ENCODE results near the gene SPOCD1.

Gene SPOCD1

GRCh38 chr1:31790140-31790539 is 25.7 kb downstream of the SPOCD1 start:
- H3K4me2 ChIP-seq (ENCODE audit: low read length): no peak overlapping the region
- no peak overlapping the region for H2AK5ac ChIP-seq (ENCODE audit: low read length)
- H3K4ac ChIP-seq (ENCODE audit: low read depth, low read length): no peak overlapping the region
- no peak overlapping the region for H4K12ac ChIP-seq (ENCODE audit: low read depth, low read length)
- H3K14ac ChIP-seq (ENCODE audit: low read length): no peak overlapping the region
- H3K79me1 ChIP-seq (ENCODE audit: low read length): peaks cover 3% of the 10 kb centered on the region
- H4K91ac ChIP-seq (ENCODE audit: low read depth, low read length): no peak overlapping the region
- H3K18ac ChIP-seq (ENCODE audit: low read length): no peak overlapping the region
- no peak overlapping the region for H2BK12ac ChIP-seq (ENCODE audit: low read length)
- peaks cover 2% of the 10 kb centered on the region for H3K79me2 ChIP-seq (ENCODE audit: control insufficient read depth, insufficient read depth, low read length, poor library complexity)
- H3K27ac ChIP-seq (ENCODE audit: low read depth, low read length): no peak overlapping the region
- no peak overlapping the region for H2BK5ac ChIP-seq (ENCODE audit: low read depth, low read length, poor library complexity)
- no peak for DNase-seq
- H3K9ac ChIP-seq (ENCODE audit: low read length): no peak overlapping the region
- no peaks in the 10 kb centered on the region for H3K27me3 ChIP-seq (ENCODE audit: insufficient read depth, low read length)
- no peak overlapping the region for H3K4me3 ChIP-seq (ENCODE audit: low read depth, low read length)
- H2BK120ac ChIP-seq (ENCODE audit: insufficient read depth, low read length, poor library complexity): no peak overlapping the region
- peaks cover 5 to 8% of the 10 kb centered on the region in 2 experiments for H3K4me1 ChIP-seq (ENCODE audit: control insufficient read depth in 1 of 2, insufficient read depth in 2 of 2, low read length in 2 of 2)
- no peak overlapping the region for H2AFZ ChIP-seq (ENCODE audit: insufficient read depth, low read length, poor library complexity)
- H3K23ac ChIP-seq (ENCODE audit: low read length): no peak overlapping the region
- WGBS (ENCODE audit: extremely low coverage, insufficient coverage, insufficient read length): no CpG with 5 or more reads among the region's 3 CpGs
- no peaks in the 10 kb centered on the region for H3K36me3 ChIP-seq (ENCODE audit: control insufficient read depth in 1 of 2, insufficient read depth in 2 of 2, low read length in 2 of 2)
- H3K9me3 ChIP-seq (ENCODE audit: insufficient read depth, low read depth, low read length): peaks cover 2% of the 10 kb centered on the region
- no peak overlapping the region for H4K8ac ChIP-seq (ENCODE audit: low read depth, low read length)

DNA sequence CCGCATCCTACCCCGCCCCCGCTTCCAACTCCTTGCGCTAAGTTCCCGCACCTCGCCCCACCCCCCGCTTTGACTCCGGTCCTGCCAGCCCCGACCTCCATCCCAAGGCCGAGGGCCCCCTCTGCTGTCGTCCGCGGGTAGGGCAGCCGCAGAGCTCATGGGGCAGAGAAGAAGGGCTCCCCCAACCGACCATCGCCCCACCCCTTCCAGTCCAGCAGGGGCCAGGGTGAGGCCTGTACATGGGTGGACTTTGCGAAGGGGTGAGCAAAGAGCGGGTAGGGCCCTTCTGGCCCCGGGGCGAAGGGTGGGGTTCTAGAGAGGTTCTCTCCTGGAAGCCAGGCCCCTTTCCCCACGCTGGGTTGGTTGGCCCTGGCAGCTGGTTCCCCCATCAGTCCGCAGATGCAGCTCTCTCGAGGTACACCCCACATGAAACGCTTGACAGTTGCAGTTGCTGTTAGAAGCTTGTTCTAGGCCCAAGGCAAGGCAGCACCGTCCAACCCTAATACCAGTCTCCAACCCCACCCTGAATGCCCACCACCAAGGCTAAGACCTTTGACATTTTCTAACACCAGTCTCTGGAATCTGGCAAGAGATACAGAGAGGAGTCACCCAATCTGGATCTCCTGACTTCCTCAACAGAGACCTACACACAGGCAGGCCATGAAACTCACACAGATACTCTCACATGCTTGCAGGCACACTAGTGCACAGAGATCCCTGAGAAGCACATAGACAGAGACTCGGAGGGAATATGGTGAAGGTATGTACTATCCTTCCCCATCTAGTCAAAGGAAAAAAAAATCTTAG is 26.4 kb downstream of the SPOCD1 start:
- H2BK12ac ChIP-seq (ENCODE audit: low read length): no peak overlapping the region
- H4K91ac ChIP-seq (ENCODE audit: low read depth, low read length): no peak overlapping the region
- peaks cover 2% of the 10 kb centered on the region for H3K9me3 ChIP-seq (ENCODE audit: insufficient read depth, low read depth, low read length)
- H3K27ac ChIP-seq (ENCODE audit: low read depth, low read length): no peak overlapping the region
- H3K4me2 ChIP-seq (ENCODE audit: low read length): peak overlapping the region; percentile 96
- no peak overlapping the region for H2AK5ac ChIP-seq (ENCODE audit: low read length)
- H4K8ac ChIP-seq (ENCODE audit: low read depth, low read length): no peak overlapping the region
- H3K18ac ChIP-seq (ENCODE audit: low read length): no peak overlapping the region
- no peak overlapping the region for H3K23ac ChIP-seq (ENCODE audit: low read length)
- H3K79me2 ChIP-seq (ENCODE audit: control insufficient read depth, insufficient read depth, low read length, poor library complexity): peaks cover 2% of the 10 kb centered on the region
- H3K14ac ChIP-seq (ENCODE audit: low read length): no peak overlapping the region
- no peak overlapping the region for H3K9ac ChIP-seq (ENCODE audit: low read length)
- peak; percentile 88 to 94 for DNase-seq
- H3K4me1 ChIP-seq (ENCODE audit: control insufficient read depth in 1 of 2, insufficient read depth in 2 of 2, low read length in 2 of 2): peaks cover 5 to 8% of the 10 kb centered on the region in 2 experiments
- no peaks in the 10 kb centered on the region for H3K36me3 ChIP-seq (ENCODE audit: control insufficient read depth in 1 of 2, insufficient read depth in 2 of 2, low read length in 2 of 2)
- WGBS (ENCODE audit: extremely low coverage, insufficient coverage, insufficient read length): no CpG with 5 or more reads among the region's 26 CpGs
- peak overlapping the region; percentile 73 for H3K4me3 ChIP-seq (ENCODE audit: low read depth, low read length)
- H2BK5ac ChIP-seq (ENCODE audit: low read depth, low read length, poor library complexity): no peak overlapping the region
- no peaks in the 10 kb centered on the region for H3K27me3 ChIP-seq (ENCODE audit: insufficient read depth, low read length)
- H4K12ac ChIP-seq (ENCODE audit: low read depth, low read length): no peak overlapping the region
- no peak overlapping the region for H2BK120ac ChIP-seq (ENCODE audit: insufficient read depth, low read length, poor library complexity)
- H3K79me1 ChIP-seq (ENCODE audit: low read length): peaks cover 3% of the 10 kb centered on the region
- H2AFZ ChIP-seq (ENCODE audit: insufficient read depth, low read length, poor library complexity): no peak overlapping the region
- H3K4ac ChIP-seq (ENCODE audit: low read depth, low read length): no peak overlapping the region

GRCh38 chr1:31788825-31789256 is 27.0 kb downstream of the SPOCD1 start:
- WGBS (ENCODE audit: extremely low coverage, insufficient coverage, insufficient read length): no CpG with 5 or more reads among the region's 22 CpGs
- H3K9me3 ChIP-seq (ENCODE audit: insufficient read depth, low read depth, low read length): peaks cover 2% of the 10 kb centered on the region

DNA sequence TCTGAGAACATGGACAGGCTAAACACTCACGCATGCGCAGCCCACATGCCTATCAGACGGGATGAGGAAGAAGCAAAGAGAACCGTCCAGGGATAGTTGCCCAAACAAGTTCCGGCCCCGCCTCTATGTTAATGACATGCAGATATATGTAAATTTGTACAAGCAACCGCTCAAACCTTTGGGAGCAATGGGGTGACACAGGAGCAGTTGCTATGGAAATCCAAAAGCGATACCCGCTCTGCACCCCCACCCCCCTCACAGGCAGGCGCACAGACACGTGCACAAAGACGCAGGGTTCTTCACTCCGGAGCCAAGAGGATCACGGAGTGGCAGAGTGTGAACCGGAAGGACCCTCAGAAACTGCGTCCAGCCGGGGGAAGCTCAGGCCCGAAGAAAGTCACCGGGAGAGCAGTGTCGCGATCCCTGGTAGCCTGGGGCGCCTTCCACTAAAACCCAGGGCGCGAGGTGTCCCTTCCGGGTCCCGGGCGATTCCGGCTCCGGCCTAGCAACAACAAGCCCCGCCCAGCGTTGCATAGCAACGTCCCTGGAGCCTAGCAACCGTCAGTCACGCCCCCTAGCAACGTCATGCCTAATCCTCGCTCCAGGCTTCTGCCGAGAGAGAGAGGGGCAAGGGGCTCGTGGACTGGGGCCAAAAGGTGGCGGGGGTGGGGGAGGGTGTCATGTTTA is 27.5 kb downstream of the SPOCD1 start:
- peak overlapping the region; percentile 70 for H2BK120ac ChIP-seq (ENCODE audit: insufficient read depth, low read length, poor library complexity)
- H3K4me3 ChIP-seq (ENCODE audit: low read depth, low read length): peak overlapping the region; percentile 73
- WGBS (ENCODE audit: extremely low coverage, insufficient coverage, insufficient read length): no CpG with 5 or more reads among the region's 39 CpGs
- peaks cover 2% of the 10 kb centered on the region for H3K79me2 ChIP-seq (ENCODE audit: control insufficient read depth, insufficient read depth, low read length, poor library complexity)
- H4K8ac ChIP-seq (ENCODE audit: low read depth, low read length): peak overlapping the region; percentile 93
- H4K12ac ChIP-seq (ENCODE audit: low read depth, low read length): peak overlapping the region; percentile 88
- H3K4me1 ChIP-seq (ENCODE audit: control insufficient read depth in 1 of 2, insufficient read depth in 2 of 2, low read length in 2 of 2): peaks cover 5 to 8% of the 10 kb centered on the region in 2 experiments
- H3K18ac ChIP-seq (ENCODE audit: low read length): peak overlapping the region; percentile 57
- peak overlapping the region; percentile 91 for H3K14ac ChIP-seq (ENCODE audit: low read length)
- peak overlapping the region; percentile 82 for H2AFZ ChIP-seq (ENCODE audit: insufficient read depth, low read length, poor library complexity)
- peak overlapping the region; percentile 62 for H2BK5ac ChIP-seq (ENCODE audit: low read depth, low read length, poor library complexity)
- H3K4ac ChIP-seq (ENCODE audit: low read depth, low read length): peak overlapping the region; percentile 28
- H3K27ac ChIP-seq (ENCODE audit: low read depth, low read length): peak overlapping the region; percentile 51
- peaks cover 2% of the 10 kb centered on the region for H3K9me3 ChIP-seq (ENCODE audit: insufficient read depth, low read depth, low read length)
- H3K4me2 ChIP-seq (ENCODE audit: low read length): peak overlapping the region; percentile 96
- H3K27me3 ChIP-seq (ENCODE audit: insufficient read depth, low read length): no peaks in the 10 kb centered on the region
- no peak overlapping the region for H3K9ac ChIP-seq (ENCODE audit: low read length)
- peak overlapping the region; percentile 58 for H2BK12ac ChIP-seq (ENCODE audit: low read length)
- H3K23ac ChIP-seq (ENCODE audit: low read length): no peak overlapping the region
- peak; percentile 92 to 98 for DNase-seq
- peaks cover 3% of the 10 kb centered on the region for H3K79me1 ChIP-seq (ENCODE audit: low read length)
- peak overlapping the region; percentile 85 for H4K91ac ChIP-seq (ENCODE audit: low read depth, low read length)
- H2AK5ac ChIP-seq (ENCODE audit: low read length): peak overlapping the region; percentile 44
- no peaks in the 10 kb centered on the region for H3K36me3 ChIP-seq (ENCODE audit: control insufficient read depth in 1 of 2, insufficient read depth in 2 of 2, low read length in 2 of 2)

More at GRCh38 chr1:31788825-31789256, 27.0 kb downstream of the SPOCD1 start:
- Histone ChIP-seq H3K4ac (ENCODE audit: low read depth, low read length) (no peak overlapping the region), H3K27ac (ENCODE audit: low read depth, low read length) (no peak overlapping the region), H3K4me2 (ENCODE audit: low read length) (peak overlapping the region; percentile 96), H3K23ac (ENCODE audit: low read length) (no peak overlapping the region), H3K9ac (ENCODE audit: low read length) (no peak overlapping the region), H3K27me3 (ENCODE audit: insufficient read depth, low read length) (no peaks in the 10 kb centered on the region), H3K79me2 (ENCODE audit: control insufficient read depth, insufficient read depth, low read length, poor library complexity) (peaks cover 2% of the 10 kb centered on the region), H2BK5ac (ENCODE audit: low read depth, low read length, poor library complexity) (no peak overlapping the region), H2AK5ac (ENCODE audit: low read length) (no peak overlapping the region), H3K14ac (ENCODE audit: low read length) (no peak overlapping the region), H3K36me3 (ENCODE audit: control insufficient read depth in 1 of 2, insufficient read depth in 2 of 2, low read length in 2 of 2) (no peaks in the 10 kb centered on the region), H4K8ac (ENCODE audit: low read depth, low read length) (no peak overlapping the region), H3K79me1 (ENCODE audit: low read length) (peaks cover 3% of the 10 kb centered on the region), H4K91ac (ENCODE audit: low read depth, low read length) (peak overlapping the region; percentile 25), H2BK120ac (ENCODE audit: insufficient read depth, low read length, poor library complexity) (no peak overlapping the region), H3K18ac (ENCODE audit: low read length) (no peak overlapping the region), H4K12ac (ENCODE audit: low read depth, low read length) (no peak overlapping the region), H3K4me3 (ENCODE audit: low read depth, low read length) (peak overlapping the region; percentile 73), H3K4me1 (ENCODE audit: control insufficient read depth in 1 of 2, insufficient read depth in 2 of 2, low read length in 2 of 2) (peaks cover 5 to 8% of the 10 kb centered on the region in 2 experiments), H2BK12ac (ENCODE audit: low read length) (no peak overlapping the region), H2AFZ (ENCODE audit: insufficient read depth, low read length, poor library complexity) (peak overlapping the region; percentile 70)
- peak; percentile 74 to 80 for DNase-seq

Measured in trophoblast cell (in vitro differentiated cells and primary cell).